GM21390 (cell line): ENCODE data around the gene USH1G.
"Not testable (repeated sequence)": the region's sequence is repeated elsewhere in the genome, so short reads cannot be mapped to it uniquely, and the experiment has no call there.

Experiments used
- ATAC-seq: cut with Tn5 transposase; IDR thresholded peaks from one replicate; pipeline ENCODE4 v1.9.1; 2021; ENCODE audit not compliant: unreplicated experiment

The USH1G gene

DNA sequence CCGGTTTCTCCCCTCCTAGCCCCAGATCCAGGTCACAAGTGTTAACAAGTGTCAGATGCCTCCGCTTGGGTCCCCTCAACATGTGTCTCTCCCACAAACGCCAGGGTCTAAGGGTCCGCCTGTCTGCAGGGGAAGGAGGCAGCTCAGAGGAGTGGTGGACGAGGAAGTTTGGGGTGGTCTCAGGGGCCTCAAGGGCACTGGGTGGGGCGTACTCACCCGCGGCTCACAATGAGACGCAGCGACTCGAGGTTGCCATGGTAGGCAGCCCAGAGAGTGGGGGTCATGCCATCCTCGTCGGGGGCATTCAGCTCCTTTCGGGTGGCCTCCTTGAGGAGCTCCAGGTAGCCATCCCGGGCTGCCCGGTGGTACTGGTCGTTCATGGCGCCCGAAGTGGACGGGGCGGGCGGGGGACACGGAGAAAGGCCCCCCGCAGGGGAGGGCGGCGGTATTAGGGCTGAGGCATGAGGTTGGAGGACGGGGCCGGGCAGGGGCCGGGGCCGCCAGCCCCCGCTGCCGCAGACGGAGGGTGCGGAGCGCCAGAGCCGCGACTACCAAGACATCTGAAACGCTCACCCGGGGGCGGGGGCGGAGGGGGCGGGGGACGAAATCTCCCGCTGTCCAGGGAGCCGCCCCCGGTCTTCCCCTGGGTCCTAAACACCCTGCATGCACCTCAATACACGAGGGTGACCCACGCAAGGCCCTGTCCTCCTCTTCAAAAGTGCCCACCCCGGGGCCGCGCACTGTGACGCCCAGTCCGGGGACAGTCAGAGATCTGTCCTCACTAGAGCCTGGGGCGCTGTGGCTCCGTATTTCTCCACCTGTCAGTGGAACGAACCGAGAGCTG lies at the start of gene USH1G:
USH1G (minus strand) TSS at position 562 of the 844 bp plus-strand sequence; CDS start at position 380, 182 bp downstream.
- no peak for ATAC-seq

GRCh38 chr17:74972107-74972972 lies 49.3 kb upstream of the USH1G start, which contains the start of gene HID1:
Gene HID1, minus strand, starts transcription at chr17:74972759. Its CDS starts 103 bp downstream, at chr17:74972656.
- no peak for ATAC-seq

- ATAC-seq = no peak
These were observed 48.7 kb upstream of the USH1G start for GRCh38 chr17:74971842-74972106.

GRCh38 chr17:74971069-74971841 lies 48.2 kb upstream of the USH1G start:
- no peak for ATAC-seq

DNA sequence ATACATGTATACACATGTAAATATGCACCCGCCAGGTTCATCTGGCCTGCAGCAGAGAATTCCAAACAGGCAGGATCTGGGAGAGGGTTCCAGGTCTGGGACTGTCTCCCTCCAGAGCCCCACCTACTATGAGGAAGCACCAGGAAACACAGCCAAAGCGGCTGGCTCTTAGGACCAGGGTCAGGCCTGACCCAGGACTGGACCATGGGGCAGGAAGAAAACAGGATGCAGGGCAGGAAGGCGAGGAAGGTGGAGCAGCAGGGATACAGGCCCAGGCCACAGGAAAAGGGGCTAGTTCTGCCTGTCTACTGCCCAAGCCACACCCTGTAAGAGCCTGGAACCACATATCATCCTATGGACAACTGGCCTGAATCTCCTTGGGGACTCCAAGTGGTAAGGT lies 47.3 kb upstream of the USH1G start:
- no peak for ATAC-seq

- not testable (repeated sequence) for ATAC-seq
These were observed 46.4 kb upstream of the USH1G start for GRCh38 chr17:74969501-74969900.

GRCh38 chr17:74968361-74968780 lies 45.3 kb upstream of the USH1G start:
- ATAC-seq = no peak

- no peak for ATAC-seq
These were observed 42.0 kb upstream of the USH1G start for GRCh38 chr17:74964988-74965622.

- no peak for ATAC-seq
These were observed 41.2 kb upstream of the USH1G start for GRCh38 chr17:74964246-74964761.

- no peak for ATAC-seq
These were observed 40.6 kb upstream of the USH1G start for GRCh38 chr17:74963656-74964055.

GRCh38 chr17:74962622-74963394 lies 39.8 kb upstream of the USH1G start:
- no peak for ATAC-seq

GRCh38 chr17:74961657-74962350 lies 38.7 kb upstream of the USH1G start:
- no peak for ATAC-seq

DNA sequence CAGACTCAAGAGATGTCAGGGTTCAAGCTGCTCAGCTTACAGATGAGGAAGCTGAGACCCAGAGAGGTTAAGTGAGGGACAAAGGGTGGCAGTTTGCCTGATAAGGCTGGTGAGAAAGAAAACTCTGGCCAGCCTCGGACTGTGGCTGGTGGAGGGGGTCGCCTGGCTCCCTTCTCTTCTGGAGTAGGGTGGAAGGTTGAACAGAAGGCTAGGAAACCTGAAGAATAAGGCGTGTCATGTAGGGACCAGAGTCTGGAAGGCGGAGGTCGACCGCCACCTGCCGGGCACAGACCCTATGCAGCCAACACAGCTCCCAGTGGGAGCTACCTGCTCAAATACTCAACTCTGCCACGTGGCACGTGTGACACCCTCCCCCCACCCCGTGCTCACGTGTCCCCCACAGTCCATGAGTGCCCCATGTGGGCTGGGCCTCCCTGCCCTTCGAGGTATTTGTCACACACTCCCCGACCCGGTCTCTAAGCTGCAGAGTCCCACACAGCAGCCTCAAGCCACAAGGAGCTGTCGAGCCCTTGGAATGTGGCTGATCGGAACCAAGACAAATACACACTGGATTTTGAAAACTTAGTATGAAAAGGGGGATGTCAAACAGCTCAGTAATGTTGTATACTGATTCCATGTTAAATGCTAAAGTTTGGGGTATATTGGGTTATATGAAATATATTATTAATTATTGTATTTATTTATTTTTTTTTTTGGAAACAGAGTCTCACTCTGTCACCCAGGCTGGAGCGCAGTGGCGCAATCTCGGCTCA lies 37.7 kb upstream of the USH1G start:
- no peak for ATAC-seq

DNA sequence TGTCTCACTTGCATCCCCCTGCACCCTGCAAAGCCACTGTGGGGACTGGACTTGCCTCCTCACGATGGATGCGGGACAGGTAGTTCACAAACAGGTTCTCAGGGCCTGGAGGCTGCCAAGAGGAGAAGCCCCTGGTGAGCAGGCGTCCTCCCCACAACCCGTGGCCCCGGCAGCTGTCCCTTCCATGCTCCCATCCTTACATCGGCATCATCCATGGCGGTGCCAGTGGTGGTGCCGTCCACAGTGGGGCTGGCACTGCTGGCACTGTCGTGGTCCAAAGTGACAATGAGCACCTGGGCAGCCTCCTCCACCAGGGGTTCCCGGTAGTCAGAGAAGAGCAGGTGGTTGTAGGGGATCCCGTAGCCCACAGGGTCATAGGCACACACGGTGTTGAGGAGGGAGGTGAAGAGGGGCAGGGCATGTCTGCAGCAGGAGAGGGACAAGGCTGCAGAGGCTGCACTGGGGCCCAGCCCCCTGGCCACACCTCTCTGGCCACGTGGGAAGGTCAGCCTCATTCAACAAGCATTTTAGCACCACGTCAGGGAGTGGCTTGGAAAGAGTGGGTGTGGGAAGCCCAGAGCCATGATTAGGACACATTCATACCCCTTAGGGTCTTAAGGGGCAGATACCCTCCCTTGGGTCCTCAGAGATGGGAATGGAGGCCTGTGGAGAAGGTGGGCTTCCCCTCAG lies 36.9 kb upstream of the USH1G start:
- no peak for ATAC-seq

DNA sequence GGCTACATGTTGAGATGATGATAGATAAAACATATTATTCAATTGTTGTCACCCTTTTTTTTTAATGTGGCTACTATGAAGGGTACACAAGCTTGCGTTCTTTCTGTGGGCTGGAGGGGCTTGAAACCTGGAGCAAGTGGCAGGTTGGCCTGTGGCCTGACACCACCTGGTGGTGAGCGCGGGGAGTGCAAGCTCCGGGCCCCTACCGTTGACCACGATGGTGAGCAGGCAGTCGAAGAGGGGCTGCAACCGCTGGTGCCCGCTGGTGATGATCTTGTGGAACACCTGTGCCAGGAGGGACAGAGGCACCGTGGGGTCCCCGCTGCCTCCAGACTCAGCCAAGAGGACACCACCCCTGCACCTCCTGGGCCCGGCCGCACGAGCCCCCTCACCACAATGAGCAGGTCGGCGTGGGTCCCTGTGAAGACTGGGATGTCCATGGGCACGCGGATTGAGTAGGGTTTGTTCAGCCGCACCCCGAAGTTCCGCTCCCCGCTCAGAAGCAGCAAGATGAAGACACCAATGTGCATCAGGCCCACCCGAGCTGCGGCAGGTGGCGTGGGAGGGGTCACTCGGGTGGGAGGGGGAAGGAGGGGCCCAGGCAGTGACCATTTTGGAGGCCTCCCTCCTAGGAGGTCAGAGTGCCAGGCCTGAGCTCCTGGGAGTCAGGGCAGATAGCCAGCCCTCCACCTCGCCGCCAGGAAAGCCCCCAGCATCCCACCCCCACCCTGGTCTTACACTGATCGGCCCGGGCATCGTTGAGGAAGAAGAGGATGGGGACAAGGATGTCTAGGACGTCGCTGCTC lies 35.1 kb upstream of the USH1G start:
- ATAC-seq = no peak

- no peak for ATAC-seq
These were observed 33.0 kb upstream of the USH1G start for GRCh38 chr17:74956093-74956492.
